ENCODE measurements around the gene PPFIA2. TPM values are rescaled to one million over a fixed set of nuclear protein-coding genes. Genes with fewer than 3 reads are reported as not detected.

Gene PPFIA2
- total RNA-seq, 4 donors from 2014 or later = 0.11 to 0.89 (median 0.32) TPM; not detected in 1

- Histone ChIP-seq H3K4me1 (no peaks in the 10 kb centered on the region), H3K27me3 (no peaks in the 10 kb centered on the region), H3K27ac (no peak overlapping the region), H3K9me3 (no peaks in the 10 kb centered on the region), H3K36me3 (no peaks in the 10 kb centered on the region), H3K4me3 (no peak overlapping the region)
- WGBS = 30% methylated on average over 2 of the region's 2 CpGs
- no peak for TF ChIP-seq EP300 (IDR thresholded peaks at IDR 0.05)
- no peak for DNase-seq (ENCODE audit: low spot score in 2 of 2)
These were observed 266.9 kb downstream of the PPFIA2 start for GRCh38 chr12:81492131-81492720.

GRCh38 chr12:81472934-81473333 is 286.2 kb downstream of the PPFIA2 start:
- no peaks in the 10 kb centered on the region for H3K27me3 ChIP-seq
- no peak overlapping the region for H3K27ac ChIP-seq
- TF ChIP-seq EP300 (IDR thresholded peaks at IDR 0.05) (no peak), POLR2A (IDR thresholded peaks at IDR 0.05) (no peak), POLR2AphosphoS5 (IDR thresholded peaks at IDR 0.05) (no peak), CTCF (IDR thresholded peaks at IDR 0.05) (no peak)
- H3K4me3 ChIP-seq = no peak overlapping the region
- H3K36me3 ChIP-seq = no peaks in the 10 kb centered on the region
- H3K9me3 ChIP-seq = no peaks in the 10 kb centered on the region
- 89% methylated on average over 5 of the region's 5 CpGs for WGBS
- H3K4me1 ChIP-seq = no peaks in the 10 kb centered on the region
- DNase-seq (ENCODE audit: low spot score in 2 of 2) = no peak

- DNase-seq (ENCODE audit: low spot score in 2 of 2) = no peak
- Histone ChIP-seq H3K36me3 (no peaks in the 10 kb centered on the region), H3K4me3 (no peak overlapping the region), H3K4me1 (no peaks in the 10 kb centered on the region), H3K27me3 (no peaks in the 10 kb centered on the region), H3K9me3 (no peaks in the 10 kb centered on the region), H3K27ac (no peak overlapping the region)
- WGBS = 79% methylated on average over 1 of the region's 1 CpG
- TF ChIP-seq POLR2A (IDR thresholded peaks at IDR 0.05) = no peak
- TF ChIP-seq EP300 (IDR thresholded peaks at IDR 0.05) = no peak
- no peak for TF ChIP-seq POLR2AphosphoS5 (IDR thresholded peaks at IDR 0.05)
- no peak for TF ChIP-seq CTCF (IDR thresholded peaks at IDR 0.05)
These were observed 288.2 kb downstream of the PPFIA2 start for GRCh38 chr12:81470923-81471322.

GRCh38 chr12:81468206-81468605 is 290.9 kb downstream of the PPFIA2 start:
- no peak overlapping the region for H3K4me3 ChIP-seq
- no peak overlapping the region for H3K27ac ChIP-seq
- WGBS = 29% methylated on average over 2 of the region's 2 CpGs
- H3K36me3 ChIP-seq = no peaks in the 10 kb centered on the region
- DNase-seq (ENCODE audit: low spot score in 2 of 2) = no peak
- no peak for TF ChIP-seq POLR2AphosphoS5 (IDR thresholded peaks at IDR 0.05)
- H3K4me1 ChIP-seq = no peaks in the 10 kb centered on the region
- no peaks in the 10 kb centered on the region for H3K27me3 ChIP-seq
- H3K9me3 ChIP-seq = no peaks in the 10 kb centered on the region

- TF ChIP-seq CTCF (IDR thresholded peaks at IDR 0.05) (no peak), POLR2AphosphoS5 (IDR thresholded peaks at IDR 0.05) (no peak), EP300 (IDR thresholded peaks at IDR 0.05) (no peak), POLR2A (IDR thresholded peaks at IDR 0.05) (no peak)
- no peaks in the 10 kb centered on the region for H3K36me3 ChIP-seq
- H3K9me3 ChIP-seq = no peaks in the 10 kb centered on the region
- H3K4me3 ChIP-seq = no peak overlapping the region
- no peaks in the 10 kb centered on the region for H3K27me3 ChIP-seq
- H3K4me1 ChIP-seq = no peaks in the 10 kb centered on the region
- no peak for DNase-seq (ENCODE audit: low spot score in 2 of 2)
- H3K27ac ChIP-seq = no peak overlapping the region
- 85% methylated on average over 3 of the region's 3 CpGs for WGBS
These were observed 293.3 kb downstream of the PPFIA2 start for GRCh38 chr12:81465876-81466275.

GRCh38 chr12:81465191-81465590 is 294.0 kb downstream of the PPFIA2 start:
- DNase-seq (ENCODE audit: low spot score in 2 of 2) = no peak
- H3K4me3 ChIP-seq = no peak overlapping the region
- H3K27ac ChIP-seq = no peak overlapping the region
- TF ChIP-seq CTCF (IDR thresholded peaks at IDR 0.05) (no peak), POLR2AphosphoS5 (IDR thresholded peaks at IDR 0.05) (no peak), EP300 (IDR thresholded peaks at IDR 0.05) (no peak), POLR2A (IDR thresholded peaks at IDR 0.05) (no peak)
- H3K27me3 ChIP-seq = no peaks in the 10 kb centered on the region
- 83% methylated on average over 3 of the region's 3 CpGs for WGBS
- no peaks in the 10 kb centered on the region for H3K9me3 ChIP-seq
- H3K4me1 ChIP-seq = no peaks in the 10 kb centered on the region
- H3K36me3 ChIP-seq = no peaks in the 10 kb centered on the region

All from suprapubic skin (tissue), 4 donors.